Ishikawa (cell line): ENCODE results near the gene NKX2-1.

Experiments used
- CEBPB ChIP-seq: IDR thresholded peaks from 2 replicates; pipeline ENCODE4 v1.6.1; 2012
- CREB1 ChIP-seq: IDR thresholded peaks from 2 replicates; pipeline ENCODE4 v1.6.1; 2012; ENCODE audit warnings: low read depth
- EGR1 ChIP-seq: IDR thresholded peaks from 2 replicates; pipeline ENCODE4 v1.6.1; 2012
- EP300 ChIP-seq: IDR thresholded peaks from 2 replicates; pipeline ENCODE4 v1.6.1; 2012; ENCODE audit warnings: borderline replicate concordance
- FOXM1 ChIP-seq: IDR thresholded peaks from 2 replicates; pipeline ENCODE4 v1.6.1; 2012; ENCODE audit warnings: low read depth, borderline replicate concordance
- MAX ChIP-seq: IDR thresholded peaks from 2 replicates; pipeline ENCODE4 v1.6.1; 2012
- NFIC ChIP-seq: IDR thresholded peaks from 2 replicates; pipeline ENCODE4 v1.6.1; 2012
- RAD21 ChIP-seq: IDR thresholded peaks from 2 replicates; pipeline ENCODE4 v1.6.1; 2012; ENCODE audit warnings: low read depth
- REST ChIP-seq: IDR thresholded peaks from 2 replicates; pipeline ENCODE4 v1.6.1; 2012; ENCODE audit warnings: low read depth, mild to moderate bottlenecking
- TAF1 ChIP-seq: IDR thresholded peaks from 2 replicates; pipeline ENCODE4 v1.6.1; 2012; ENCODE audit warnings: low read depth, mild to moderate bottlenecking
- TEAD4 ChIP-seq: IDR thresholded peaks from 2 replicates; pipeline ENCODE4 v1.6.1; 2012
- YY1 ChIP-seq: IDR thresholded peaks from 2 replicates; pipeline ENCODE4 v1.6.1; 2012; ENCODE audit warnings: low read depth
- ZBTB7A ChIP-seq: IDR thresholded peaks from 2 replicates; pipeline ENCODE4 v1.6.1; 2012; ENCODE audit warnings: low read depth

GRCh38 chr14:36515896-36516718 is 3.9 kb downstream of the NKX2-1 start:
- no peak for TF ChIP-seq MAX
- TF ChIP-seq NFIC, result no peak
- TF ChIP-seq YY1, result no peak
- TF ChIP-seq EGR1, result no peak
- no peak for TF ChIP-seq ZBTB7A
- TF ChIP-seq TAF1, result no peak
- TF ChIP-seq CREB1, result no peak
- no peak for TF ChIP-seq FOXM1
- TF ChIP-seq EP300, result no peak
- no peak for TF ChIP-seq TEAD4
- no peak for TF ChIP-seq RAD21
- no peak for TF ChIP-seq CEBPB
- TF ChIP-seq REST, result no peak
